HG03025 (cell line): Measurements from ENCODE around the gene PMPCB.
A peak's percentile ranks its signal among the peaks of the same experiment; 100 is the strongest.

Experiments used
- ATAC-seq: cut with Tn5 transposase; IDR thresholded peaks from one replicate; pipeline ENCODE4 v1.9.1; 2021; ENCODE audit warnings: mild to moderate bottlenecking, moderate library complexity; ENCODE audit not compliant: unreplicated experiment, low FRiP score

PMPCB gene

GRCh38 chr7:103316380-103316941 is 19.2 kb downstream of the PMPCB start:
- no peak for ATAC-seq

DNA sequence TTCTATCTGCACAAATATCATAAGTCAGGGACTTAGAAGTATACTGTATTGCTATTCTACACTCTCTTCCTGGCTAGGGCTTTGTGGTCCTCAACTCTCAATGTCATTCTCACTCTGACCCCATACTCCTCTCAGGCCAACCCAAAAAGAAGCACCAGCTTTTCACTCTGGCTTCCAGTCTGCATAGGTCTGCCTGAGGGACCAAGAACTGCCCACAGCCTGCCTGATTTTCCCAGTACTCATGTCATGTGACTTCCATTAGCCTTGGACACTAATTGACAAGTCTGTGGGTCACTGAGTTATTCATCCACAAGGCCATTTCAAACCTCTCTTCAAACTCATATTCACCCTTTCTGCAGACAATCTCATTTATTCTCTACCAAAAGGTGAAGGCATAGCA is 19.8 kb downstream of the PMPCB start:
- no peak for ATAC-seq

- ATAC-seq = no peak
Measured at GRCh38 chr7:103325744-103326143, 28.5 kb downstream of the PMPCB start.

GRCh38 chr7:103336761-103337160 is 39.5 kb downstream of the PMPCB start:
- ATAC-seq = no peak

DNA sequence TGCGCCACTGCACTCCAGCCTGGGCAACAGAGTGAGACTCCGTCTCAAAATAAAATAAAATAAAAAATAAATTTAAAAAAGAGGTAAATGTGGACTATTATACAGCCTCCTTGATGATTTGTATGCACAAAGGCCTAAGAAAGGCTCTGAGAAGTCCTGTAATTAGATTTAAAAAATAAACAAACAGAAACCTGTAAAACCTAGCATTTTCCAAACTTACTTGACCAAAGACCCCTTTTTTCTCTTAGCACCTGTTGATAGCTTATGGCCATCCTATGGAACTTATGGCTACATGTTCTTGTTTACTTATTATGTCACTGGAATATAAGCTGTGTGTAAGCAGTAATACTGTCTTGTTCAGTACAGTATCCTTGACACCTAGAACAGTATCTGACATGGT is 41.6 kb downstream of the PMPCB start:
- no peak for ATAC-seq

GRCh38 chr7:103341466-103341865 is 44.2 kb downstream of the PMPCB start:
- ATAC-seq = no peak

DNA sequence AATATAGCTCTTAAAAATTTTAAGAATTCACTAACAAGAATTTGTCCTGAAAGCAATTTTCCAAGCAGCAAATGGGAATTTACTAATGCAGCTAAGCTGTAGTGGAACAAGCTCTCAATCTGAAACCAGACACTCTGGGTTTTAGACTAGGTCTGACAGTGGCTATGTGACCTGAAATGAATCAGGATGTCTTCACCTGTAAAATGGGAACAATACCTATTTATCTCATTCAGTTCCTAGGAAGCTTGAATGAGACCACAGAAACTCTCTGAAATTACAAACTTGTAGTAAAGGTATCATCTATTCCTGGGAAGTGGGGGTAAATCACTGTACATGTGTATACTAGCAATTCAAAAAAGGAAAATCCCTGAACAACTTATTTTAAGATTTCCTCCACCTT is 46.1 kb downstream of the PMPCB start:
- ATAC-seq = no peak

DNA sequence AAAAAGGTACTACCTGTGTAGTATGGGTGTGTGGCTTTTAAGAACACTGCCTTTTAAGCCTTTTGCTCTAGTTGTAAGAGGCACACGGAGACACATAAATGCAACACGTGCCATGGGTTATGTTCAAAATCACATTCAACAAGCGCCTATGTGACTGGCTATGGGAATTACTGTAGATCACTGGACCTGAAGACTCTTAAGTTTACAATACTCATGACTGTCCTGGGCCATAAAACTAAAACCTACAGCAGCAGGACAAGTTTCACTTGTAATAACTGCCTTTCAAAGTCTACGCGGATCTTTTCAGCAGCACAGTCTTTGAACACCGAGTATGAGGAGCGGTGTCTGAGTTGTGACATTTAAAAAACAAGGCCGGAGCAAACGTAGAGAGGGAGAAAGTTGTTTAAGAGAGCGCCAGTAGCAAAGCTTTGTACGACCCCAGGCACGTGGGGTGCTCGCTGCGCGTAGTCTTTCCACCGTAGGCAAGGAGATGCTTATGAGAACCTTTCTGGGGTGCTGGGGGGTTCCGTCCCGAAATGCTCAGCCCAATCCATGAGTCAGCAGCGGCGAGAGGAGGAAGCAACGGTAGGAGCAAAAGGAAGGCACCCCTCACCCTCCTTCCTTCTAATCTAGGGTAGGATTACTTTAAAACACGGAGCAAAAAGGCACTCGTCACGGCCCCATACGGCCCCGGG is 46.7 kb downstream of the PMPCB start:
- peak; percentile 23 for ATAC-seq

- ATAC-seq = peak; percentile 78
Measured at GRCh38 chr7:103344453-103345149, 47.4 kb downstream of the PMPCB start, which contains the start of gene DNAJC2. TSS of gene DNAJC2 (minus strand) at chr7:103344767. CDS start at chr7:103344622, 145 bp downstream.

DNA sequence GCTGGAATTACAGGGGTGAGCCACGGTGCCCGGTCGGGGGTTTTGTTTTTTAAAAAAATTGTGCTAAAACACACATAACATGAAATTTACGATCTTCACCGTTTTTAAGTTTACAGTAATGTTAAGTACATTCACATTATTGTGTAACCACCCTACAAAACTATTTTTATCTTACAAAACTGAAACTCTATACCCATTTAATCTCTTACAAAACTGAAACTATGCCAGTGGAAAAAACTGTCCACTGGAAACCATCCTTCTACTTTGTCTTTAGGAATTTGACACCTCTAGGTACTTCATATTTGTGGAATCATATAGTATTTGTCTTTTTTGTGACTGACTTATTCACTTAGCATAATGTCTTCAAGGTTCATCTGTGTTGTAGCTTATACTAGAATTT is 49.2 kb downstream of the PMPCB start:
- ATAC-seq = no peak

DNA sequence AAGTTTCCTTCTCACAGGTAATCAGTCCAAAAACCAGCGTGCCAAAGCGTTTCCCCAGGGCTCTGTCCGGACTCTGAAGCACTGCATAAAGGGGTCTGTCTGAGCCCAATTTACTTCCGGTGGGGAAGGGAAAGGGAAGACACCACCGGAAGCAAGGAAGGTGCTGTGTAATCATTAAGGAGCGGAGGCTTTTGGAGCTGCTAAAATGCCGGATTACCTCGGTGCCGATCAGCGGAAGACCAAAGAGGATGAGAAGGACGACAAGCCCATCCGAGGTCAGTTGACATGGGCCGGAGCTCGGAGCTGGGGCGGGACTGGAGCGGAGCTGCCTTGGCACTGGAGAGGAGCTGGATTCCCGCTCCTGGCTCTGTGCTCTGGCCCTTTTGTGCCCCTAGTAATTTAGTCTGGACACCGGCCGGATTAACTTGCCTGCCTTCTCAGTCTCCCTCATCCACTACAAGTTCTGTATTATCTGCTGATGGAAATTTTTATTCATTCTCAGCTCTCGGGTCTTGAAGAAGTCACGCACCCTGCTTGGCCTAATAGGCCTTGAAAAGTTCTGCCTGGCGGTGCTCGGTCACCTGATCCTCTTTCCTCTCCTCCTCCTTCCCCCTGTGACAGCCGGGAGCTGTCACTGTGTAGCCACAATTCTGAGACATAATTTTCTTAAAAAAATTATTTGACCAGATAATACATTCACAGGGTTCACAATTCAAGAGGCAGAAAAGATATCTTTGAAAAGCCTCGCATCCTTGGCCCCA is 50.5 kb downstream of the PMPCB start, which contains the start of gene PSMC2:
PSMC2 (plus strand) TSS at position 137 of the 761 bp plus-strand sequence; CDS start at position 206, 69 bp downstream.
- peak; percentile 62 for ATAC-seq

DNA sequence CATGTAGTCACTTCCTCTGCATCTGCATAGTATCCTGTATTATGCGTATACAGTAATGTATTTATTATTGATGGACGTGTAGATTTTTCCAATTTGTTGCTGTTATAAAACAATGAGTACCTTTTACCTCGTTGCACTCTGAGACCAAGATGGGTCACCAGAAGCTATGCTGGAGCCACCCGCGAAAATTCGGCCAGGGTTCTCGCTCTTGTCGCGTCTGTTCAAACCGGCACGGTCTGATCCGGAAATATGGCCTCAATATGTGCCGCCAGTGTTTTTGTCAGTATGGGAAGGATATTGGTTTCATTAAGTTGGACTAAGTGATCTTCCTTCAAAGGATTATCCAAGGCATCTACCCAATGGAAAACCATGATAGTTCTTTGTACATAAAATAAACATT is 51.2 kb downstream of the PMPCB start:
- ATAC-seq = no peak

DNA sequence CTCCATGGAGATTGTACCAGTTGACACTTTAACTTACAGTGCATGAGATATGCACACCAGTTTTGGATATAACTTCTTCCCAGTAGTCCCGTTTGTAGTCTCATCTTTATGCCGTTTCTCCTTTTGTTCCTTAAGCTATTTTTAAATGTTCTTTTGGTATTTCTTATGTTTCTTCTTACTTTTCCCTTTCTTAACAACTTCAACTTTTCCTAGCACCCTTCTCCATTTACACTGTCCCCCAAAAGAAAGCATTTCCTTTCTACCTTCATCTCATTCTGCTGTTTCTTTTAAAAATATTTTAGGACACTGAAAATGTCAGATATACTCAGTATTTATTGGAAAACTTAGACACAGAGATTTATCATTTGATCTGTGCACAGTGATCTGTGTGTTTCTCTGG is 51.7 kb downstream of the PMPCB start:
- no peak for ATAC-seq

GRCh38 chr7:103349805-103350204 is 52.6 kb downstream of the PMPCB start:
- ATAC-seq = no peak
